ENCODE data around the gene CDKL2. TPM values are rescaled to one million over a fixed set of nuclear protein-coding genes. Genes with fewer than 3 reads are reported as not detected.

The CDKL2 gene
- total and polyA plus RNA-seq, 2 of the 8 experiments (the other 6 are each of a cell fraction or from before 2014, with no cell fraction given), result 1.4 to 2.1 TPM

DNA sequence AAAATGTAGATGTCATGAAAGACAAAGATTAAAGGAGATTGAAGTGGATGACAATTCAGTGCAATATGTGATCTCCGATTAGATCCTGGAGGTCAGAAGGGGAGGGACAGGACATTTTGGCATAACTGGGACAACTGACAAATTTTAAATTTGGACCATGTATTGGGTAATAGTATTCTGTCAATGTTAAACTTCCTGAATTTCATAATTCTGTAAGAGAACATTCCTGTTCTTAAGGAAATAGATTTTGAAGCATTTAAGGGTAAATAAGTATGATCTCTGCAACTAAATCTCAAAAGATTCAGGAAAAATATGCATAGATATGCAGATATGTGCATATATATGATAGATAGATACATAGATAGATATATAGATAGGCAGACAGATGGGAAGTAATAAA is 63.4 kb downstream of the CDKL2 start:
- Histone ChIP-seq H3K79me1 (ENCODE audit: low read depth, low read length) (no peaks in the 10 kb centered on the region), H3K79me2 (ENCODE audit: control insufficient read depth in 1 of 2, insufficient read depth in 2 of 2, low read length in 2 of 2) (no peaks in the 10 kb centered on the region), H2AFZ (ENCODE audit: low read length) (no peak overlapping the region), H4K91ac (replicated peaks; ENCODE audit: insufficient read length, low read length) (no peak overlapping the region), H2BK120ac (replicated peaks; ENCODE audit: low read depth, low read length) (no peak overlapping the region), H2BK12ac (ENCODE audit: low read depth, low read length) (no peak overlapping the region), H3K27me3 (replicated peaks in 1 of 4; ENCODE audit: control insufficient read depth in 3 of 4, extremely low read depth in 1 of 4, insufficient read depth in 3 of 4, low read length in 3 of 4) (no peaks in the 10 kb centered on the region; a peak in 1 of 7 replicates), H3K27ac (ENCODE audit: low read depth, low read length) (no peak overlapping the region), H2BK5ac (ENCODE audit: low read depth, low read length) (no peak overlapping the region), H4K5ac (ENCODE audit: insufficient read length, low read depth, low read length) (no peak overlapping the region), H2BK20ac (ENCODE audit: low read length) (no peak overlapping the region), H3K9ac (replicated peaks in 1 of 4; ENCODE audit: extremely low read depth in 1 of 4, low read depth in 3 of 4, low read length in 3 of 4) (no peak overlapping the region), H2AK5ac (ENCODE audit: low read depth, low read length) (no peak overlapping the region), H2BK15ac (ENCODE audit: low read length) (no peak overlapping the region), H3K4me3 (ENCODE audit: extremely low read depth in 1 of 4, insufficient read depth in 2 of 4, low read depth in 3 of 4, low read length in 4 of 4) (no peak overlapping the region), H3K36me3 (ENCODE audit: control insufficient read depth in 2 of 4, insufficient read depth in 4 of 4, low read length in 3 of 4) (no peaks in the 10 kb centered on the region), H3K23me2 (ENCODE audit: low read depth, low read length) (no peaks in the 10 kb centered on the region; the same call in 1 of the 2 replicates), H3K18ac (ENCODE audit: extremely low read depth, low read length) (no peak overlapping the region), H3K56ac (replicated peaks; ENCODE audit: insufficient read length, low read depth, low read length) (no peak overlapping the region), H3K4me2 (ENCODE audit: insufficient read depth in 1 of 2, low read depth in 2 of 2, low read length in 2 of 2) (no peak overlapping the region), H3K4ac (replicated peaks; ENCODE audit: insufficient read length, low read depth, low read length) (no peak overlapping the region), H4K8ac (ENCODE audit: extremely low read depth, insufficient read depth, low read length) (no peak overlapping the region), H4K20me1 (replicated peaks in 1 of 2; ENCODE audit: control insufficient read depth in 1 of 2, insufficient read depth in 2 of 2, low read length in 2 of 2) (no peaks in the 10 kb centered on the region), H3K9me3 (ENCODE audit: insufficient read depth in 2 of 2, low read depth in 1 of 2, low read length in 1 of 2) (peaks cover 0 to 9% of the 10 kb centered on the region in 2 experiments; a peak in 1 of 4 replicates), H3K4me1 (replicated peaks in 1 of 4; ENCODE audit: control insufficient read depth in 3 of 4, insufficient read depth in 4 of 4, low read length in 3 of 4) (peaks cover 0 to 2% (median under 1%) of the 10 kb centered on the region in 4 experiments; a peak in 2 of 7 replicates), H3K23ac (ENCODE audit: insufficient read length) (no peak overlapping the region), H3K14ac (ENCODE audit: insufficient read length) (no peak overlapping the region)
- ChIA-PET POLR2A (ENCODE audit: partially characterized antibody) (no interaction called here), CTCF (ENCODE audit: partially characterized antibody) (no interaction called here)
- DNase-seq (ENCODE audit: low read depth in 1 of 2, low spot score in 2 of 2) (no peak), FAIRE-seq (no peak)
- WGBS, 2 experiments (ENCODE audit: extremely low coverage in 1 of 2, insufficient coverage in 1 of 2, insufficient read length in 1 of 2, insufficient replicate concordance in 2 of 2, low coverage in 1 of 2, low lambda C conversion rate in 2 of 2, missing lambda C conversion rate in 1 of 2), result 100% methylated on average over 1 of the region's 1 CpG; no CpG with 5 or more reads in 1 of the 2 experiments
- TF ChIP-seq JUN (IDR thresholded peaks at IDR 0.05; ENCODE audit: low read depth, low read length), result no peak
- TF ChIP-seq BRCA1 (IDR thresholded peaks at IDR 0.05; ENCODE audit: low read depth, low read length), result no peak
- no peak for TF ChIP-seq GABPA (IDR thresholded peaks at IDR 0.05; ENCODE audit: borderline replicate concordance, insufficient read depth, low read length)
- no peak for TF ChIP-seq TEAD4 (IDR thresholded peaks at IDR 0.05; ENCODE audit: low read depth, low read length)
- TF ChIP-seq CBX5 (IDR thresholded peaks at IDR 0.05; ENCODE audit: low read depth, low read length), result no peak
- TF ChIP-seq HDAC2 (IDR thresholded peaks at IDR 0.05; ENCODE audit: borderline replicate concordance in 1 of 2, low read depth in 2 of 2, low read length in 2 of 2), result no peak
- TF ChIP-seq TBP (IDR thresholded peaks at IDR 0.05; ENCODE audit: low read depth, low read length), result no peak
- no peak for TF ChIP-seq FOSL1 (IDR thresholded peaks at IDR 0.05; ENCODE audit: insufficient read depth, low read depth, low read length)
- TF ChIP-seq EZH2 (IDR thresholded peaks at IDR 0.05; ENCODE audit: low read depth, low read length, severe bottlenecking), result no peak
- no peak for TF ChIP-seq SIN3A (conservative IDR thresholded peaks at IDR 0.05 in 1 of 2, IDR thresholded peaks at IDR 0.05 in 1 of 2; ENCODE audit: low read depth in 1 of 2, low read length in 2 of 2)
- no peak for TF ChIP-seq SIRT6 (IDR thresholded peaks at IDR 0.05; ENCODE audit: low read length)
- no peak for TF ChIP-seq CHD2 (IDR thresholded peaks at IDR 0.05; ENCODE audit: low read length)
- TF ChIP-seq RAD21 (IDR thresholded peaks at IDR 0.05 in 1 of 2, conservative IDR thresholded peaks at IDR 0.05 in 1 of 2; ENCODE audit: low read depth in 2 of 2, low read length in 2 of 2), result no peak
- TF ChIP-seq ZNF274 (IDR thresholded peaks at IDR 0.05; ENCODE audit: borderline replicate concordance, extremely low read depth, low read length), result no peak

Measured in H1 (cell line).